DOHH2 (cell line): ENCODE data around the gene ALX4.

Experiments
- H3F3A ChIP-seq: fragments of 200-600 bp; sonication (generic), shearing (Covaris generic); 2 replicates; pipeline ENCODE4 v1.6.0; 2016; ENCODE audit warnings: antibody characterized with exemption, mild to moderate bottlenecking; ENCODE audit not compliant: control insufficient read depth, insufficient read depth
- H3K27ac ChIP-seq: fragments of 200-600 bp; sonication (generic); 2 replicates; pipeline ENCODE4 v1.5.1; 2014; ENCODE audit warnings: low read depth, mild to moderate bottlenecking, low read length, moderate library complexity
- H3K27me3 ChIP-seq: fragments of 200-600 bp; sonication (generic); 2 replicates; pipeline ENCODE4 v1.6.1; 2014; ENCODE audit warnings: mild to moderate bottlenecking, low read length, mixed read lengths; ENCODE audit not compliant: control insufficient read depth
- H3K36me3 ChIP-seq: fragments of 200-600 bp; sonication (generic); 2 replicates; pipeline ENCODE4 v1.6.1; 2014; ENCODE audit warnings: mild to moderate bottlenecking, low read length, moderate library complexity, mixed read lengths; ENCODE audit not compliant: control insufficient read depth
- H3K4me1 ChIP-seq: fragments of 200-600 bp; sonication (generic); 2 replicates; pipeline ENCODE4 v1.6.1; 2014; ENCODE audit warnings: mild to moderate bottlenecking, low read length, mixed read lengths; ENCODE audit not compliant: control insufficient read depth
- H3K4me2 ChIP-seq: fragments of 200-600 bp; sonication (generic); 2 replicates; pipeline ENCODE4 v1.6.0; 2014; ENCODE audit warnings: mild to moderate bottlenecking, low read length, moderate library complexity
- H3K4me3 ChIP-seq: fragments of 200-600 bp; sonication (generic); 2 replicates; pipeline ENCODE4 v1.5.1; 2014; ENCODE audit warnings: mild to moderate bottlenecking, low read length, mixed read lengths
- H3K79me2 ChIP-seq: fragments of 200-600 bp; sonication (generic); 2 replicates; pipeline ENCODE4 v1.6.1; 2014; ENCODE audit warnings: mild to moderate bottlenecking, low read length, mixed read lengths; ENCODE audit not compliant: control insufficient read depth
- H3K9me2 ChIP-seq: fragments of 200-600 bp; sonication (generic); replicated peaks from 2 replicates; pipeline ENCODE4 v1.6.1; 2014; ENCODE audit warnings: mild to moderate bottlenecking, low read length, mixed read lengths; ENCODE audit not compliant: control insufficient read depth
- H3K9me3 ChIP-seq: fragments of 200-600 bp; sonication (generic); 2 replicates; pipeline ENCODE4 v1.6.1; 2014; ENCODE audit warnings: antibody characterized with exemption, low read length, mixed read lengths; ENCODE audit not compliant: control insufficient read depth, insufficient read depth
- H4K20me1 ChIP-seq: fragments of 200-600 bp; sonication (generic); 2 replicates; pipeline ENCODE4 v1.6.0; 2014; ENCODE audit warnings: low read depth, mild to moderate bottlenecking, antibody characterized with exemption, low read length, moderate library complexity; ENCODE audit not compliant: control insufficient read depth, insufficient read depth
- EZH2phosphoT487 ChIP-seq: fragments of 200-600 bp; sonication (generic); IDR thresholded peaks from 2 replicates; pipeline ENCODE4 v1.6.1; 2017; ENCODE audit warnings: borderline replicate concordance, mild to moderate bottlenecking, antibody characterized with exemption, low read length, moderate library complexity, mixed read lengths
- TF ChIP-seq, protein P1 (sequence below): fragments of 200-600 bp; sonication (generic); IDR thresholded peaks from one replicate; pipeline ENCODE4 v1.5.1; 2014; ENCODE audit warnings: antibody characterized with exemption, mild to moderate bottlenecking, low read depth, low read length; ENCODE audit not compliant: poor library complexity, severe bottlenecking

Gene ALX4

DNA sequence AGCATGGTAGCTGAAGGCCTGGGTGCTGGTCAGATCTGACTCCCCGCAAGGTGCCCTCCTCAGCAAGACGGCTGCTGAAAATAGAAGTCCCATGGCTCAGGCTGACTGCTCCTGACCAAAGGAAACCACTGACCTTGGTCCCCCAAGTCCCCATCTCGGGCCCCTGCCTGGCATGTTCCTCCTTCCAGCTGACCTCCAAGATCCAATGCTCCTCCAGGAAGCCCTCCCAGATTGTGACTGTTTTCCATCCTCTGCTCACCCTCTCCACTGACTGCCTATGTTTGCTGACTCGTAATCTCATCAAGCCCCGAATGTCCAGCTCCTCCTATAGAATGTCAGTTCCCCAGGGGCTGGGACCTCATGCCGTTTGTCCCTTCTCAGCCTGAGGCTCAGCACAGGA is 30.5 kb downstream of the ALX4 start:
- H3K9me3 ChIP-seq = no peaks in the 10 kb centered on the region
- H3K79me2 ChIP-seq = no peaks in the 10 kb centered on the region
- no peaks in the 10 kb centered on the region for H3K4me1 ChIP-seq
- no peaks in the 10 kb centered on the region for H3K36me3 ChIP-seq
- H3K4me3 ChIP-seq = no peak overlapping the region
- no peaks in the 10 kb centered on the region for H4K20me1 ChIP-seq
- no peaks in the 10 kb centered on the region for H3K27me3 ChIP-seq
- H3K27ac ChIP-seq = no peak overlapping the region
- no peaks in the 10 kb centered on the region for H3K9me2 ChIP-seq
- no peak overlapping the region for H3K4me2 ChIP-seq
- TF ChIP-seq, protein P1, sequence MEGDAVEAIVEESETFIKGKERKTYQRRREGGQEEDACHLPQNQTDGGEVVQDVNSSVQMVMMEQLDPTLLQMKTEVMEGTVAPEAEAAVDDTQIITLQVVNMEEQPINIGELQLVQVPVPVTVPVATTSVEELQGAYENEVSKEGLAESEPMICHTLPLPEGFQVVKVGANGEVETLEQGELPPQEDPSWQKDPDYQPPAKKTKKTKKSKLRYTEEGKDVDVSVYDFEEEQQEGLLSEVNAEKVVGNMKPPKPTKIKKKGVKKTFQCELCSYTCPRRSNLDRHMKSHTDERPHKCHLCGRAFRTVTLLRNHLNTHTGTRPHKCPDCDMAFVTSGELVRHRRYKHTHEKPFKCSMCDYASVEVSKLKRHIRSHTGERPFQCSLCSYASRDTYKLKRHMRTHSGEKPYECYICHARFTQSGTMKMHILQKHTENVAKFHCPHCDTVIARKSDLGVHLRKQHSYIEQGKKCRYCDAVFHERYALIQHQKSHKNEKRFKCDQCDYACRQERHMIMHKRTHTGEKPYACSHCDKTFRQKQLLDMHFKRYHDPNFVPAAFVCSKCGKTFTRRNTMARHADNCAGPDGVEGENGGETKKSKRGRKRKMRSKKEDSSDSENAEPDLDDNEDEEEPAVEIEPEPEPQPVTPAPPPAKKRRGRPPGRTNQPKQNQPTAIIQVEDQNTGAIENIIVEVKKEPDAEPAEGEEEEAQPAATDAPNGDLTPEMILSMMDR = no peak
- no peak for TF ChIP-seq EZH2phosphoT487
- H3F3A ChIP-seq = no peaks in the 10 kb centered on the region

DNA sequence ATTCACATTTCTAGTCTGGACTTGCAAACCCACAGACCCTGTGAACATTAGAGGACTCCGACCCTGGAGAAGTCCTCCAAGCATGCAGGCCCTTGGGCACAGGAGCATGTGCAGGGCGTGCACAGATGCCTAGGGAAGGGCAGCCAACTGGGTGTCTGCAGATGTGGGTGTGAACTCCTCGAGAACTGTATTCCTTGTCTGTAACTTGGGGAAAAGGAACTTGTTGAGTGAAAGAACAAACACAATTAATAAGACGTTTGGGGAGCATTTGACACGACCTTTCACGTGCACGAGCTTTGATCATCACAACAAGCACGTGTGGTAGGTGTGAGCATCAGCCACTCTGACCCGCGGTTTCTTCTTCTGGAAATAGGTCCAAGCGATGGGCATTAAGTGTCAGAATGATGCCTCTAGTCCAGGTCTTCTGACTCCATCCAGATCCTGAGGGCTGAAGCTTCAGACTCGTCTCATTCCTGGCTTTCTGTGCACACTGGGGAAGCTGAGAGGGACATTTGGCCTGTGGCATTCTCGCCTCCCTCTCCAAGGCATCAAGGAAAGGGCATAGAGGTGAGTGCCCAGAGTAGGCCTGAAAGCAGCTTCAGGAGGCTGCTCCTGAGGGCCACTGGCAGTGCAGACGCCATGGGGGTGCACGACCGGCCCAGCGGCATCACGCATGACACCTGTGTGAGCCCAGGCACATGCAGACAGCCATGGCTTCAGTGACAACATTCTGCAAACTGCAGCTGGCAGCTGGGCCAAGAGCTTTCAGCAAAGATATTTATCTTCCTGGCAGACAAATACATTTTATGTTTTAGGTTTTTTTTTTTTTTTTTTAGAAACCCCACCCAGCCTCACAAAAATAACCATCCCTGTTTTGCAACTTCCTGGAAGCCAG is 32.5 kb downstream of the ALX4 start:
- H3K4me1 ChIP-seq = no peaks in the 10 kb centered on the region
- H3K36me3 ChIP-seq = no peaks in the 10 kb centered on the region
- H3K27me3 ChIP-seq = no peaks in the 10 kb centered on the region

DNA sequence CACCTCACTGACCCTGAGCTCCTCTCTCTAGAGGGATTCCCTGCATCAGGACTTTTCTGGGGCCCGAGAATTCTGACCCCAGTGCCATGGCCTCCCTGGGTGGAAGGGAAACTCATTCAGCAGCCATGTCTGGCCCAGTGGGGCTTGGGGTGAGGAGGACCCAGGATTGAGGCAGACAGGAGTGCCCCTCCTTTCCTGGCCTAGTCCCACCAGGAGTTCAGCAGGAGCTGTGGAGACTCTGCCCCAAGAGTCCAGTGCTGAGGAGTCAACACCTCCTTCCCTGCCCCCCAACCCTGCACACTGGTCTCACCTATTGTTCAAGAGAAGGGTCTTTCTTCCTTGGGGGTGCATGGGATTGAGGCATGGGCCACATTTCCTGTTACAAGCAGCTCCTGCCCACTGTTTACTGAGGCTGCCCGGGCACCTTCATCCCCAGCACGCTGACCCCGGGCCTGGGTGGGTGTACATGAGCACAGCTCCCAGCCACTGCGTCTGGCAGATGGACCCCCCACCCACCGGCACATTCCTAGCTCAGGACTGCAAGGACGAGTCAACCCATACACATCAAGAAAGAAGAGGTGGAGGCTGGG is 33.9 kb downstream of the ALX4 start:
- no peak for TF ChIP-seq EZH2phosphoT487
- TF ChIP-seq, protein P1 = no peak
- Histone ChIP-seq H3K36me3 (no peaks in the 10 kb centered on the region), H3K4me1 (no peaks in the 10 kb centered on the region), H3K27ac (no peak overlapping the region), H3K4me2 (no peak overlapping the region), H3K4me3 (no peak overlapping the region), H3K9me3 (no peaks in the 10 kb centered on the region), H3K79me2 (no peaks in the 10 kb centered on the region), H3K9me2 (no peaks in the 10 kb centered on the region), H4K20me1 (no peaks in the 10 kb centered on the region), H3K27me3 (no peaks in the 10 kb centered on the region), H3F3A (no peaks in the 10 kb centered on the region)

More for the DNA sequence above, 32.5 kb downstream of the ALX4 start:
- H3K4me3 ChIP-seq = no peak overlapping the region
- no peaks in the 10 kb centered on the region for H3F3A ChIP-seq
- no peak overlapping the region for H3K27ac ChIP-seq
- no peak for TF ChIP-seq EZH2phosphoT487
- TF ChIP-seq, protein P1 = no peak
- H4K20me1 ChIP-seq = no peaks in the 10 kb centered on the region
- H3K79me2 ChIP-seq = no peaks in the 10 kb centered on the region
- no peaks in the 10 kb centered on the region for H3K9me2 ChIP-seq
- no peak overlapping the region for H3K4me2 ChIP-seq
- H3K9me3 ChIP-seq = no peaks in the 10 kb centered on the region
